DMS53 treated with DMSO at 0.1 percent for 48 hours (cell line): Measurements from ENCODE around the gene GUCY1A1.
"Not testable (repeated sequence)": the region's sequence is repeated elsewhere in the genome, so short reads cannot be mapped to it uniquely, and the experiment has no call there.

Experiments used
- DNase-seq: peaks from one replicate; lab custom pipeline; 2025; ENCODE audit not compliant: unreplicated experiment; lab: John Stamatoyannopoulos, UW

The GUCY1A1 gene

GRCh38 chr4:155666344-155667221 lies at the start of gene GUCY1A1:
TSS of gene GUCY1A1 (plus strand) at chr4:155666848. CDS start at chr4:155696868, 30,020 bp downstream.
- DNase-seq = peak; percentile 37

DNA sequence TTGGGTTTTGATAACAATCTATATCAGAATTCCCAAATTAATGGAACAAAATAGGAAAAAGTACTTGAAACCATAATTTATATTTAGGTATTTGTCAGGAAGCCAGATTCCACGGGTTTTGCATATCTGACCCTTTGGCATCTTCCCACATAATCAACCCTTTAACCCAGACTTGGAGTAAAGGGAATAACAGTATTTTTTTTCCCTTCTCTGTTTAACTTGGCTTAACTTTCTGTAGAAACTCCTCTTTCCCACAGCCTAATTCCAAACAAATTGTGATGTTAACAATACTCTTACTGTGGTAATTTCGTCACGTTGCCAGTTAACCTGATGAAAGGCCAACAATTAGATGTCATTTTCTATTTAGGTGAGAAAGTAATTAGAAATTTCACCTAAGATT lies 49.4 kb upstream of the GUCY1A1 start:
- no peak for DNase-seq

DNA sequence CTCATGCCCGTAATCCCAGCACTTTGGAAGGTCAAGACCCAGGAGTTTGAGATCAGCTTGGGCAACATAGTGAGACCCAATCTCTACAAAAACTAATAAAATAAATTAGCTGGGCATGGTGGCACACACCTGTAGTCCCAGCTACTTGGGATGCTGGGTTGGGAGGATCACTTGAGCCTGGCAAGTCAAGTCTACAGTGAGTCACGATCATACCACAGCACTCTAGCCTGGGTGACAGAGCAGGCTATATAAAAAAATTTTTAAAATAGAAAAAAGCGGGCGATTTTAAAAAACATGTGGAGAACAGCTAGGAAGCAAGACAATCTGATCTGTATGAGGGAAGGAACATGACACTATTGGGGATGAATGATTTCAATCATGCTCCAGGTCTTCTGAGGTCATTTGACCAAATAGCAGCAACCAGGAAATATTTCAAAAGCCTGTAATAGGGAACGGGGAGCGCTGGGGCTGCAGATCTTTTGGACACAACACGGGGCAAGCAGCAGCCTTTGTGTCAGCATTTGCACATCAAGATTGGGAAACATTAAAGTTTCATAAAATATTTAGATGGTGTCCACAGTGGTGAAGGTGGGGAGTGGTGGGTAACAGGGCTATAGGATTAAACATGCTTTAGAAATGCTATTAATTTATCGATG lies 48.3 kb upstream of the GUCY1A1 start:
- no peak for DNase-seq

- DNase-seq = no peak
These were observed 46.0 kb upstream of the GUCY1A1 start for GRCh38 chr4:155620637-155621036.

DNA sequence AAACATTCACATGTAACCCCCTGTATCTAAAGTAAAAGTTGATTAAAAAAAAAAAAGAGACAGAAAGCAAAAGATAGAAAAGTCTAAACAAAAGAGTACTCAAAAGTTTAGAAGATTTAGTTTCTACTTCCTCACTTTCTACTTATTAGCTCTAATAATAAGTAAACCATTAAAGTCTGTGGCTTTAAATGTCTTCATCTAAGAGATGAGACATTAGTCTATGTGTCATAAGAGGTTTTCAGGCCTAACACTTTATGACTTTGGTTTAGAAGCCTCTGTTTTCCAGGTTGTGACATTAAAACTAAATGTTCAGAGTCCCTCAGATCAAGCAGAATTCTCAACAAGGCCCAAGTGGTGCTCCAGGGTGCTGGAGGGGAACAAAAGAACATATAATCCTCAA lies 42.2 kb upstream of the GUCY1A1 start:
- DNase-seq = no peak

DNA sequence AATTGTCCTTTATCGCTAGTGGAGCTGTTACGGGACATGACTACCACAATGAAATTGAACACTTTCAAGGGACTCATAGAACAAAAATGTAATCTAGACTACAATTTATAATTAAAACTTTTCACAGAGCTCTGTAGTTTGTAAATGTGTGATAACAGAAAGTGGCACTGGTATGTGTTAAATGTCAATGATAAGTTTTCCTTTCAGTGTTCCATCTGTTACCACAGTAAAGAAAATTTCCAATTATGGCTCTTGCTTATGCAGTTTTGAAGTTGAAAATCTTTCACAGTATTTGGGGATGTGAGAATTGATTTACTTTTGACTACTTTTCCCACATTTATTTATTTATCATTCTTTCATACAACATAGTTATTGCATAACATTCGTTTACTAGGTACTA lies 40.1 kb upstream of the GUCY1A1 start:
- no peak for DNase-seq

- DNase-seq = no peak
These were observed 37.3 kb upstream of the GUCY1A1 start for GRCh38 chr4:155629183-155629825.

- DNase-seq = no peak
These were observed 36.7 kb upstream of the GUCY1A1 start for GRCh38 chr4:155629956-155630355.

DNA sequence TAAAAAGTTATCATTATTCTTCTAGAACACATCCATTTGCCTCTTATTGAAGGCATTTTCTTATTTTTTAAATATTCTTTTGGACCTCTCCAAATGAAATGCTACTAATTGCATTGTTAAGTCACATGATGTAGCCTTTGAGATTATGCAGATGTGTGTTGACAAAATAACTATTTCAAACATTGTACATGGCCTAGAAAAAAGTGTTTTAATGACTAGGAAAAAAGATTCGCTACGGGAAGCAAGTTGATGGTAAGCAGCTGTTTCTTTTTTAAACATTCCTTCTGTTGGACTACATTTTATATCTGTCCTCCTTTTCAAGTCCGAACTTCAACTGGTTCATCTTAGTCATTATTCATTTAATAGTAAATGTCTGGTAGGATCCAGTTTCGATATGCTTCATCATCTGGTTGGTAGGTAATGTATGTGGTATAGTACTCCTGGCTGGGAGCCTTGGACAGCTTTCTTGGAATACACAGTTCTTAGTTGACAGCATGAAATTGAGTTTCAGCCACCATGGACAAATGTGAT lies 34.3 kb upstream of the GUCY1A1 start:
- DNase-seq = no peak

- no peak for DNase-seq
These were observed 28.3 kb upstream of the GUCY1A1 start for GRCh38 chr4:155638195-155638965.

DNA sequence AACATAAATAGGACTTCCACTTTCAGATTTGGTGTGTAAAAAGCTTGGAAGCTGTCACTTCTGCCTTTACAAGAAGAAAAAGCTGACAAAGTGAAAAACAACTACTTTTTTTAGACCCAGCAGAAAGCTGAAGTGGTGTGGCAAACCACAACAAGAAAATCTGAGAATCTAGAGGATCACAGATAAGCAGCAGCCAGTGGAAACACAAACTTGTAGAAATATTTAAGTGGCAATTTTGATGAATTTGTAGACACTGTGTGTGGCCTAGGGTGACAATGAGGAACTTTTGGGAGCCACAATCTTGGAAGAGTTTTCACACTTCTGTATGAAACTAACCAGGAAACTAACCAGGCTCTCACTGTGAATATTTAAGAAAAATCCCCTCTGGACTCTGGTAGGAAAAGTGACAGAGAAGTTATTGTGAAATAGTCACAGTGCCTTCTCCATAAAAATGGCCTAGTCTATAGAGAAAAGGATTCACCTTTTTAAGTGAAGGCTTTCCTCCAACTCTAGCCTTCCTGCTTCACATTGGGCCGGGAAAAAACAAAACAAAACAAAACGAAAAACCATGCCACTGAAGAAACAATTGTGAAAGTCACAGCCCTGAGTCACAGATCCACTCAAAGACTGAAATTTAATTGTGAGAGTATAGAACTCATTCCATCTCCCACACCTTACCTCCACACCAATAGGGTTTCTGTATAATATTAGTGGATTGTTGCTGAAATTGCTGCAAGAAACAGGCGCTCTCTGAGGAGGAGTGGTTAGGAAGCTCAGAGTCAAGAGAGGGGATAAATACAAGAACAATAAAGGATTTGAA lies 26.7 kb upstream of the GUCY1A1 start:
- no peak for DNase-seq

GRCh38 chr4:155640751-155641150 lies 25.9 kb upstream of the GUCY1A1 start:
- no peak for DNase-seq

GRCh38 chr4:155643087-155643486 lies 23.6 kb upstream of the GUCY1A1 start:
- no peak for DNase-seq

DNA sequence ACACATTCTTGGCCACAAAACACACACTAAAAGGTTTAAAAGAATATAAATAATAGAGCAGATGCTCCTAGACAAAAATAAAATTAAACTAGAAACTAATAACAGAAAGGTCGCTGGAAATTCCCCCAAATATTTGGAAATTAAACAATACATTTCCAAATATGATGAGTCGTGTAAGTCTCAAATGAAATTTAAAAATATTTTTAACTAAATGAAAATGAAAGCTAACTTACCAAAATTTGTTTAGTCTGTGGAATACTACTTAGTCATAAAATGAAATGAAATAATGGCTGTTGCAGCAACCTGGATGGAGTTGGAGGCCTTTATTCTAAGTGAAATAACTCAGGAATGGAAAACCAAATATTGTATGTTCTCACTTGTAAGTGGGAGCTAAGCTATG lies 20.6 kb upstream of the GUCY1A1 start:
- DNase-seq = no peak

GRCh38 chr4:155650785-155651184 lies 15.9 kb upstream of the GUCY1A1 start:
- DNase-seq = not testable (repeated sequence)

DNA sequence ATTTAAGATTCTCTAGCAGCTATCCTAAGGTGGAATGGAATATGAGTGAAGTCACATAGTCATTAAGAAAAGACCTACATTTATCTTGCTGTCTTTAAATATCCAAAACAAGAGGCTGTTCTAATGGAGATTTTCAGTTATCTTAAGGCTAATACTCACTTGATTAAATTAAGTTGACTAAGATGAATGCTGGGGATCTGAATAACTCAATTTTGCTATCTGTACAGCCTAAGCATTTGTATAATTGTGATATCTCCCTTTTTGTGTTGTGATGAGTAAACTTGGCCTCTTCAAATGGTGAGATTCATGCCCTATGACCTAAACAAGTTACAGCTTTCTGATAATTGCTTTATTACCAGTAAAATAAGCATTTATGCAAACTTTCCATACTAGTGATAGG lies 13.6 kb upstream of the GUCY1A1 start:
- DNase-seq = no peak

DNA sequence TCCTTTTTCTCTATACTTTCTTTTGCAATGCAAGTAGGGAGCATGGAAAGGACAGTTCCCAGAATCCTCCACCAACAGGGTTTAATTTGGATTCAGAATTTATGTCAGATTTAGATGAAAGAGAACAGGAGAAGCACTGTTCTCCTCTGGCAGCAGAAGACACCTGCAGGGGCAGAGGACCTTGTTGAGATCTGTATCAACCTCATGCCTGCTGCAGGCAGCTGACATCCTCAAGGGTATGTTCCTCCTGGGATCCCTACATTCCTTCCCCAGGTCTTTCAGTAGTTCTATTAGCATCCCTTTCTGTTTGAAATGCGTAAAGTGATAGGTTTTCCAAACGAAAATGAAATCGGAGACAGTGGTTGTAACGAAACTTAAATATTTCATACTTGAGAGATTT lies 10.6 kb upstream of the GUCY1A1 start:
- DNase-seq = no peak

- DNase-seq = no peak
These were observed 9.5 kb upstream of the GUCY1A1 start for GRCh38 chr4:155657169-155657568.

DNA sequence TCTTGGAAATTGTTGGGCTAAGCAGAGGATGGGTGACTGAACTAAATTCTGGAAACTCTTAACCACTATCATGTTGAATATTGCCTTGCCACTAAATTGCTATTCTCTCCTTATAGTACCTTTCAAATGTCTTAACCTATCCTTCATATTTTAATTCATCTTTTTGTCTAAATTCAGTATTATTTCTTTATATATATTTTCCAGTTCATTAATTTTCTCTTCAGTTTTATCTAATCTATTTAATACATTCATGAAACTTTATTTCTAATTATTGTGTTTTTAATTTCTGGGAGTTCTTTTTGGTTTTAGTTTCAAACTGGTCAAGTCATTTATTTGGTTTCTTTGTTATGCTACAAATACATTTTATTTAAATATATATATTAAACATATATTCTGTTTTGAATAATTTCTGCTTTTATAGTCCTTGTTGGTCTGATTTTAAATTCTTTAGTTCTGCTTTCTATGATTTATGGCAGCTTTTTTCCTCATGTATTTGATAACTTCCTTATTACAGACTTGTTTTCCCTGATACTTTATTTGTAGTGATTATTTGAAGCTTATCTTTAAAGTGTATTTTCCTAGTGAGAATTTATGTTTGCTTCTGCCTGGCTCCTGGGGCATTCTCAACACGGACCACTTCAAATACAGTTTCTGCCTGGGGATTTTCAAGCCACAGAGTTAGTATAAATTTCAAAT lies 8.5 kb upstream of the GUCY1A1 start:
- DNase-seq = no peak

GRCh38 chr4:155658681-155659064 lies 8.0 kb upstream of the GUCY1A1 start:
- DNase-seq = no peak
